Naive thymus-derived CD8-positive, alpha-beta T cell (primary cell): ENCODE data around the gene CDC34. TPM values are rescaled to one million over a fixed set of nuclear protein-coding genes. Genes with fewer than 3 reads are reported as not detected.

Experiments used
- ATAC-seq, 2 donors: fragments of 150-1000 bp; cut with Tn5 transposase in 1 of 2; sonication (Bioruptor Pico), chemical (Tn5 transposase) in 1 of 2; 1 replicate in 1 of 2; 2 replicates in 1 of 2; pipeline ENCODE4 v1.10.0; 2021; ENCODE audit warnings: mild to moderate bottlenecking in 2 of 2, moderate library complexity in 2 of 2
- POLR2A ChIA-PET: fragments of 350-600 bp; sonication (Branson Sonifier 250); formaldehyde crosslinking; loops from one replicate; lab custom pipeline; 2021; ENCODE audit warnings: antibody characterized with exemption; lab: Charles Lee
- DNase-seq, 10 donors: peaks; one replicate each; pipeline versions ENCODE4 v3.0.0 to v3.0.0-alpha.2; 2020 to 2022
- H3K27ac Mint-ChIP-seq, 10 donors: one replicate each; pipeline ENCODE4 v1.8.0; 2020 to 2022; ENCODE audit warnings: mild to moderate bottlenecking in 10 of 10, mixed read lengths in 10 of 10, moderate library complexity in 4 of 10, inconsistent platforms in 1 of 10
- H3K27me3 Mint-ChIP-seq, 5 donors: one replicate each; pipeline ENCODE4 v1.8.0; 2021 to 2022; ENCODE audit warnings: mixed read lengths in 5 of 5
- H3K36me3 Mint-ChIP-seq, 3 donors: one replicate each; pipeline ENCODE4 v1.8.0; 2020 to 2022; ENCODE audit warnings: mixed read lengths in 3 of 3, mild to moderate bottlenecking in 2 of 3, inconsistent platforms in 1 of 3
- H3K4me1 Mint-ChIP-seq, 4 donors: one replicate each; pipeline ENCODE4 v1.8.0; 2021 to 2022; ENCODE audit warnings: mixed read lengths in 4 of 4
- H3K4me3 Mint-ChIP-seq, 10 donors: one replicate each; pipeline ENCODE4 v1.8.0; 2020 to 2022; ENCODE audit warnings: mild to moderate bottlenecking in 10 of 10, mixed read lengths in 10 of 10, moderate library complexity in 6 of 10, inconsistent platforms in 1 of 10
- H3K9me3 Mint-ChIP-seq, 9 donors: one replicate each; pipeline ENCODE4 v1.8.0; 2020 to 2022; ENCODE audit warnings: mixed read lengths in 9 of 9, mild to moderate bottlenecking in 3 of 9, inconsistent platforms in 1 of 9, moderate library complexity in 1 of 9
- polyA plus RNA-seq, 3 donors: library from polyadenylated mRNA; unstranded; fragments of 300-500 nt; fragmentation: Illumina TruSeq; gene quantifications; one replicate each; pipeline ENCODE4 v1.2.3, GENCODE V29; 2021
- total RNA-seq, 8 experiments: library from RNA in 2 of 8; stranded (reverse) in 2 of 8; gene quantifications; one replicate each; pipeline ENCODE4 v1.2.3 and lab custom pipeline; 2021 to 2026

The CDC34 gene
- total and polyA plus RNA-seq, 5 experiments from 2014 or later: 20.6 to 46.7 (median 41.7) TPM

- peaks cover 0 to 15% (median 12%) of the 10 kb centered on the region in 4 donors for H3K4me1 Mint-ChIP-seq
- peaks cover 0 to 2% (median 0%) of the 10 kb centered on the region in 9 donors for H3K9me3 Mint-ChIP-seq
- POLR2A ChIA-PET: no interaction called here
- peaks cover 6 to 27% (median 13%) of the 10 kb centered on the region in 5 donors for H3K27me3 Mint-ChIP-seq
- peaks cover 0 to 7% (median 0%) of the 10 kb centered on the region in 3 donors for H3K36me3 Mint-ChIP-seq
- peak overlapping the region in 2 of 10 donors; percentile 16 to 27 for H3K27ac Mint-ChIP-seq
- H3K4me3 Mint-ChIP-seq: peak overlapping the region in 8 of 10 donors; percentile 28 to 63 (median 44)
- ATAC-seq: no peak
- no peak for DNase-seq
These were observed 32.5 kb upstream of the CDC34 start for GRCh38 chr19:498977-499623.

- no peak overlapping the region for H3K4me3 Mint-ChIP-seq
- DNase-seq (no peak), ATAC-seq (no peak)
- POLR2A ChIA-PET: no interaction called here
- no peak overlapping the region for H3K27ac Mint-ChIP-seq
- H3K4me1 Mint-ChIP-seq: peaks cover 4 to 22% (median 17%) of the 10 kb centered on the region in 4 donors
- peaks cover 6 to 19% (median 9%) of the 10 kb centered on the region in 5 donors for H3K27me3 Mint-ChIP-seq
- H3K36me3 Mint-ChIP-seq: peaks cover 0 to 4% (median 0%) of the 10 kb centered on the region in 3 donors
- peaks cover 0 to 2% (median 0%) of the 10 kb centered on the region in 9 donors for H3K9me3 Mint-ChIP-seq
These were observed 29.9 kb upstream of the CDC34 start for GRCh38 chr19:501646-502045.

- no peaks in the 10 kb centered on the region for H3K9me3 Mint-ChIP-seq
- H3K27me3 Mint-ChIP-seq: peaks cover 0 to 1% (median 0%) of the 10 kb centered on the region in 5 donors
- ATAC-seq (no peak), DNase-seq (no peak)
- H3K36me3 Mint-ChIP-seq: peaks cover 0 to 3% (median 0%) of the 10 kb centered on the region in 3 donors
- no peak overlapping the region for H3K27ac Mint-ChIP-seq
- H3K4me3 Mint-ChIP-seq: no peak overlapping the region
- peaks cover 9 to 35% (median 24%) of the 10 kb centered on the region in 4 donors for H3K4me1 Mint-ChIP-seq
- POLR2A ChIA-PET: interaction anchor here (0.6 to 3.9 kb wide), 2 partner anchors 16 to 1735 kb away, joined by 6 to 51 read pairs; no protein-coding TSS in a partner anchor
These were observed 26.9 kb upstream of the CDC34 start for GRCh38 chr19:504616-505015.

GRCh38 chr19:506404-507285, 24.9 kb upstream of the CDC34 start:
- POLR2A ChIA-PET: interaction anchor here (0.6 to 3.9 kb wide), 17 partner anchors 9 to 763 kb away, joined by 3 to 51 read pairs (median 4); partner anchors contain the start of genes BSG, CDC34 and CIRBP
- Mint-ChIP-seq H3K9me3 (no peaks in the 10 kb centered on the region), H3K36me3 (peaks cover 0 to 3% (median 0%) of the 10 kb centered on the region in 3 donors), H3K27me3 (no peaks in the 10 kb centered on the region), H3K4me3 (peak overlapping the region; percentile 88 to 100 (median 98)), H3K27ac (peak overlapping the region; percentile 95 to 100 (median 99)), H3K4me1 (peaks cover 18 to 52% (median 38%) of the 10 kb centered on the region in 4 donors)
- peak; percentile 87 to 99 (median 94) for DNase-seq
- ATAC-seq: peak; percentile 53 to 56

GRCh38 chr19:507286-508203, 24.0 kb upstream of the CDC34 start, which contains the start of gene TPGS1:
Gene TPGS1, plus strand, starts transcription at chr19:507497. Its CDS starts 10 bp downstream, at chr19:507507.
- peaks cover 0 to 3% (median 0%) of the 10 kb centered on the region in 3 donors for H3K36me3 Mint-ChIP-seq
- DNase-seq (peak in 8 of 10 donors; percentile 61 to 84 (median 79)), ATAC-seq (peak; percentile 49 to 55)
- peak within 1 kb of the TSS; percentile 88 to 100 (median 98) for H3K4me3 Mint-ChIP-seq
- H3K27me3 Mint-ChIP-seq: no peaks in the 10 kb centered on the region
- H3K27ac Mint-ChIP-seq: peak within 1 kb of the TSS; percentile 95 to 100 (median 99)
- H3K4me1 Mint-ChIP-seq: peaks cover 18 to 58% (median 47%) of the 10 kb centered on the region in 4 donors
- H3K9me3 Mint-ChIP-seq: no peaks in the 10 kb centered on the region
- POLR2A ChIA-PET: interaction anchor here (1.1 to 4.4 kb wide), 12 partner anchors 8 to 762 kb away, joined by 3 to 55 read pairs (median 6); partner anchors contain the start of genes BSG, CDC34 and CIRBP

GRCh38 chr19:508204-509150, 23.1 kb upstream of the CDC34 start:
- ATAC-seq: no peak
- DNase-seq: no peak
- H3K4me1 Mint-ChIP-seq: peaks cover 18 to 55% (median 49%) of the 10 kb centered on the region in 4 donors
- H3K27ac Mint-ChIP-seq: peak overlapping the region; percentile 86 to 100 (median 98)
- peaks cover 0 to 3% (median 0%) of the 10 kb centered on the region in 3 donors for H3K36me3 Mint-ChIP-seq
- H3K9me3 Mint-ChIP-seq: no peaks in the 10 kb centered on the region
- H3K27me3 Mint-ChIP-seq: no peaks in the 10 kb centered on the region
- peak overlapping the region; percentile 85 to 99 (median 96) for H3K4me3 Mint-ChIP-seq
- POLR2A ChIA-PET: interaction anchor here (1.1 to 4.4 kb wide), 4 partner anchors 13 to 36 kb away, joined by 3 to 55 read pairs (median 29); partner anchors contain the start of genes CDC34 and GZMM

GRCh38 chr19:510606-511100, 20.9 kb upstream of the CDC34 start:
- peaks cover 24 to 60% (median 52%) of the 10 kb centered on the region in 4 donors for H3K4me1 Mint-ChIP-seq
- POLR2A ChIA-PET: interaction anchor here (0.6 to 4.4 kb wide), 17 partner anchors 11 to 758 kb away, joined by 3 to 55 read pairs (median 4); partner anchors contain the start of genes CDC34, CIRBP, GZMM and POLRMT

GRCh38 chr19:511101-511851, 20.3 kb upstream of the CDC34 start:
- peaks cover 0 to 5% (median 1%) of the 10 kb centered on the region in 3 donors for H3K36me3 Mint-ChIP-seq
- no peaks in the 10 kb centered on the region for H3K9me3 Mint-ChIP-seq
- H3K27ac Mint-ChIP-seq: peak overlapping the region; percentile 93 to 100 (median 100)
- no peaks in the 10 kb centered on the region for H3K27me3 Mint-ChIP-seq
- H3K4me3 Mint-ChIP-seq: peak overlapping the region; percentile 76 to 97 (median 92)
- POLR2A ChIA-PET: interaction anchor here (0.7 to 4.4 kb wide), 15 partner anchors 10 to 758 kb away, joined by 3 to 55 read pairs (median 4); partner anchors contain the start of genes CDC34, CIRBP, POLRMT and RNF126
- H3K4me1 Mint-ChIP-seq: peaks cover 23 to 59% (median 53%) of the 10 kb centered on the region in 4 donors
- DNase-seq (peak; percentile 69 to 97 (median 94)), ATAC-seq (peak; percentile 59 to 70)

More at GRCh38 chr19:510606-511100, 20.9 kb upstream of the CDC34 start:
- DNase-seq: peak; percentile 86 to 95 (median 93)
- H3K27ac Mint-ChIP-seq: peak overlapping the region; percentile 93 to 100 (median 100)
- peak overlapping the region; percentile 76 to 97 (median 92) for H3K4me3 Mint-ChIP-seq
- no peaks in the 10 kb centered on the region for H3K27me3 Mint-ChIP-seq
- ATAC-seq: peak; percentile 43 to 48
- H3K9me3 Mint-ChIP-seq: no peaks in the 10 kb centered on the region
- peaks cover 0 to 5% (median 1%) of the 10 kb centered on the region in 3 donors for H3K36me3 Mint-ChIP-seq

- H3K4me3 Mint-ChIP-seq: peak overlapping the region in 5 of 10 donors; percentile 26 to 97 (median 92)
- DNase-seq: peak in 1 of 10 donors; percentile 31
- no peaks in the 10 kb centered on the region for H3K27me3 Mint-ChIP-seq
- peak overlapping the region; percentile 93 to 100 (median 100) for H3K27ac Mint-ChIP-seq
- no peaks in the 10 kb centered on the region for H3K9me3 Mint-ChIP-seq
- H3K4me1 Mint-ChIP-seq: peaks cover 24 to 63% (median 52%) of the 10 kb centered on the region in 4 donors
- H3K36me3 Mint-ChIP-seq: peaks cover 0 to 5% (median 1%) of the 10 kb centered on the region in 3 donors
- ATAC-seq: no peak
- POLR2A ChIA-PET: interaction anchor here (1.1 kb wide), 1 partner anchor 9 kb away, joined by 3 read pairs; no protein-coding TSS in a partner anchor
These were observed 18.8 kb upstream of the CDC34 start for GRCh38 chr19:512547-513365.
